Limb (tissue), 2 donors: ENCODE data around the gene ZNF487.

Experiments
- DNase-seq, 2 donors: peaks; one replicate each; pipeline ENCODE4 v3.0.0-alpha.2; 2016; ENCODE audit errors: extremely low spot score in 2 of 2

ZNF487 gene

GRCh38 chr10:43491855-43492254, 54.9 kb downstream of the ZNF487 start:
- DNase-seq: no peak

GRCh38 chr10:43502931-43503330, 66.0 kb downstream of the ZNF487 start:
- no peak for DNase-seq

- no peak for DNase-seq
Observed at GRCh38 chr10:43524434-43525247, 87.7 kb downstream of the ZNF487 start.
